ENCODE data around the gene TOMM40L.

The TOMM40L gene

GRCh38 chr1:161225534-161226319, at the start of gene TOMM40L:
TOMM40L (plus strand) TSS chr1:161226060; CDS start chr1:161226490, 430 bp downstream.
- peak; percentile 69 to 91 for DNase-seq (ENCODE audit: extremely low read depth in 1 of 2, low read depth in 1 of 2)

- DNase-seq (ENCODE audit: extremely low read depth in 1 of 2, low read depth in 1 of 2): no peak
Observed at GRCh38 chr1:161176468-161177111, 49.3 kb upstream of the TOMM40L start.

GRCh38 chr1:161177112-161177935, 48.5 kb upstream of the TOMM40L start, which contains the start of gene B4GALT3:
B4GALT3 (minus strand) TSS chr1:161177507; CDS start chr1:161176060, 1,447 bp downstream.
- DNase-seq (ENCODE audit: extremely low read depth in 1 of 2, low read depth in 1 of 2): peak; percentile 88 to 89

GRCh38 chr1:161177936-161178244, 48.0 kb upstream of the TOMM40L start:
- no peak for DNase-seq (ENCODE audit: extremely low read depth in 1 of 2, low read depth in 1 of 2)

- no peak for DNase-seq (ENCODE audit: extremely low read depth in 1 of 2, low read depth in 1 of 2)
Observed at GRCh38 chr1:161179698-161180097, 46.2 kb upstream of the TOMM40L start.

- DNase-seq (ENCODE audit: extremely low read depth in 1 of 2, low read depth in 1 of 2): no peak
Observed at GRCh38 chr1:161180639-161181038, 45.2 kb upstream of the TOMM40L start.

- peak in 1 of 2 donors; percentile 59 for DNase-seq (ENCODE audit: extremely low read depth in 1 of 2, low read depth in 1 of 2)
Observed at GRCh38 chr1:161182214-161182613, 43.6 kb upstream of the TOMM40L start.

GRCh38 chr1:161185282-161185682, 40.6 kb upstream of the TOMM40L start:
- peak in 1 of 2 donors; percentile 63 for DNase-seq (ENCODE audit: extremely low read depth in 1 of 2, low read depth in 1 of 2)

GRCh38 chr1:161185732-161186311, 40.0 kb upstream of the TOMM40L start:
- no peak for DNase-seq (ENCODE audit: extremely low read depth in 1 of 2, low read depth in 1 of 2)

GRCh38 chr1:161187311-161187710, 38.5 kb upstream of the TOMM40L start:
- DNase-seq (ENCODE audit: extremely low read depth in 1 of 2, low read depth in 1 of 2): no peak

GRCh38 chr1:161188381-161188780, 37.5 kb upstream of the TOMM40L start:
- no peak for DNase-seq (ENCODE audit: extremely low read depth in 1 of 2, low read depth in 1 of 2)

- no peak for DNase-seq (ENCODE audit: extremely low read depth in 1 of 2, low read depth in 1 of 2)
Observed at GRCh38 chr1:161189036-161189435, 36.8 kb upstream of the TOMM40L start.

GRCh38 chr1:161190962-161191521, 34.8 kb upstream of the TOMM40L start:
- no peak for DNase-seq (ENCODE audit: extremely low read depth in 1 of 2, low read depth in 1 of 2)

GRCh38 chr1:161191971-161192370, 33.9 kb upstream of the TOMM40L start:
- no peak for DNase-seq (ENCODE audit: extremely low read depth in 1 of 2, low read depth in 1 of 2)

- no peak for DNase-seq (ENCODE audit: extremely low read depth in 1 of 2, low read depth in 1 of 2)
Observed at GRCh38 chr1:161192476-161193465, 33.1 kb upstream of the TOMM40L start.

- DNase-seq (ENCODE audit: extremely low read depth in 1 of 2, low read depth in 1 of 2): no peak
Observed at GRCh38 chr1:161193561-161194235, 32.2 kb upstream of the TOMM40L start.

- no peak for DNase-seq (ENCODE audit: extremely low read depth in 1 of 2, low read depth in 1 of 2)
Observed at GRCh38 chr1:161195171-161195570, 30.7 kb upstream of the TOMM40L start.

GRCh38 chr1:161196111-161196510, 29.7 kb upstream of the TOMM40L start:
- DNase-seq (ENCODE audit: extremely low read depth in 1 of 2, low read depth in 1 of 2): no peak

All from stimulated activated CD8-positive, alpha-beta memory T cell treated with anti-CD3 and anti-CD28 coated beads, Interleukin-7, amount 100 ng/mL, for 48 hours (primary cell).